ENCODE data around the gene GRM8. TPM values are rescaled to one million over a fixed set of nuclear protein-coding genes. Genes with fewer than 3 reads are reported as not detected.

GRM8 gene
- polyA plus RNA-seq, 1 donor from 2014 or later: 1.5 TPM

- no peak overlapping the region for H3K4me2 ChIP-seq (ENCODE audit: low read length)
- TF ChIP-seq TAF1 (IDR thresholded peaks at IDR 0.05; ENCODE audit: low read depth) (no peak), POLR2AphosphoS5 (IDR thresholded peaks at IDR 0.05) (no peak), RAD21 (conservative IDR thresholded peaks at IDR 0.05) (no peak), SMC3 (conservative IDR thresholded peaks at IDR 0.05; ENCODE audit: poor library complexity) (no peak), CTCF (IDR thresholded peaks at IDR 0.05; ENCODE audit: poor library complexity, severe bottlenecking) (no peak), EZH2 (IDR thresholded peaks at IDR 0.05; ENCODE audit: borderline replicate concordance, insufficient read depth, low read length, poor library complexity, severe bottlenecking) (no peak), MXI1 (conservative IDR thresholded peaks at IDR 0.05; ENCODE audit: poor library complexity, severe bottlenecking) (no peak), REST (IDR thresholded peaks at IDR 0.05; ENCODE audit: borderline replicate concordance) (no peak), EP300 (conservative IDR thresholded peaks at IDR 0.05; ENCODE audit: poor library complexity, severe bottlenecking) (no peak)
- no peaks in the 10 kb centered on the region for H3K79me2 ChIP-seq (replicated peaks; ENCODE audit: insufficient read depth, low read length)
- H3K4me3 ChIP-seq (ENCODE audit: low read length): no peak overlapping the region
- no peak overlapping the region for H2AFZ ChIP-seq (ENCODE audit: low read depth, low read length)
- H4K20me1 ChIP-seq (ENCODE audit: insufficient read depth): no peaks in the 10 kb centered on the region
- H3K9ac ChIP-seq (ENCODE audit: low read length): no peak overlapping the region
- H3K27ac ChIP-seq (ENCODE audit: low read length): no peak overlapping the region
- H3K9me3 ChIP-seq (ENCODE audit: low read length): no peaks in the 10 kb centered on the region
- no peaks in the 10 kb centered on the region for H3K9me2 ChIP-seq (ENCODE audit: insufficient read depth, low read length)
- H3K36me3 ChIP-seq (ENCODE audit: insufficient read depth, low read length): no peaks in the 10 kb centered on the region
- no peaks in the 10 kb centered on the region for H3K27me3 ChIP-seq (ENCODE audit: insufficient read depth, low read depth, low read length)
- H3F3A ChIP-seq (ENCODE audit: insufficient read depth, low read length, poor library complexity, severe bottlenecking): no peaks in the 10 kb centered on the region
Observed at GRCh38 chr7:126605553-126605952, 647.2 kb downstream of the GRM8 start.

GRCh38 chr7:126605056-126605455, 647.7 kb downstream of the GRM8 start:
- no peak overlapping the region for H3K9ac ChIP-seq (ENCODE audit: low read length)
- H3K27me3 ChIP-seq (ENCODE audit: insufficient read depth, low read depth, low read length): no peaks in the 10 kb centered on the region
- H4K20me1 ChIP-seq (ENCODE audit: insufficient read depth): no peaks in the 10 kb centered on the region

More at GRCh38 chr7:126605056-126605455, 647.7 kb downstream of the GRM8 start:
- Histone ChIP-seq H3K9me2 (ENCODE audit: insufficient read depth, low read length) (no peaks in the 10 kb centered on the region), H3F3A (ENCODE audit: insufficient read depth, low read length, poor library complexity, severe bottlenecking) (no peaks in the 10 kb centered on the region), H3K4me3 (ENCODE audit: low read length) (no peak overlapping the region), H2AFZ (ENCODE audit: low read depth, low read length) (no peak overlapping the region), H3K9me3 (ENCODE audit: low read length) (no peaks in the 10 kb centered on the region), H3K27ac (ENCODE audit: low read length) (no peak overlapping the region), H3K79me2 (replicated peaks; ENCODE audit: insufficient read depth, low read length) (no peaks in the 10 kb centered on the region), H3K4me2 (ENCODE audit: low read length) (no peak overlapping the region), H3K36me3 (ENCODE audit: insufficient read depth, low read length) (no peaks in the 10 kb centered on the region)
- TF ChIP-seq REST (IDR thresholded peaks at IDR 0.05; ENCODE audit: borderline replicate concordance) (no peak), CTCF (IDR thresholded peaks at IDR 0.05; ENCODE audit: poor library complexity, severe bottlenecking) (no peak), EP300 (conservative IDR thresholded peaks at IDR 0.05; ENCODE audit: poor library complexity, severe bottlenecking) (no peak), RAD21 (conservative IDR thresholded peaks at IDR 0.05) (no peak), POLR2AphosphoS5 (IDR thresholded peaks at IDR 0.05) (no peak), TAF1 (IDR thresholded peaks at IDR 0.05; ENCODE audit: low read depth) (no peak), SMC3 (conservative IDR thresholded peaks at IDR 0.05; ENCODE audit: poor library complexity) (no peak), EZH2 (IDR thresholded peaks at IDR 0.05; ENCODE audit: borderline replicate concordance, insufficient read depth, low read length, poor library complexity, severe bottlenecking) (no peak), MXI1 (conservative IDR thresholded peaks at IDR 0.05; ENCODE audit: poor library complexity, severe bottlenecking) (no peak)

All from neural cell (in vitro differentiated cells).